HG02870 (cell line): ENCODE results near the gene OR1L4.

Source experiments
- ATAC-seq: cut with Tn5 transposase; IDR thresholded peaks from one replicate; pipeline ENCODE4 v1.9.1; 2021; ENCODE audit warnings: mild to moderate bottlenecking, moderate library complexity; ENCODE audit not compliant: unreplicated experiment

OR1L4 gene, protein sequence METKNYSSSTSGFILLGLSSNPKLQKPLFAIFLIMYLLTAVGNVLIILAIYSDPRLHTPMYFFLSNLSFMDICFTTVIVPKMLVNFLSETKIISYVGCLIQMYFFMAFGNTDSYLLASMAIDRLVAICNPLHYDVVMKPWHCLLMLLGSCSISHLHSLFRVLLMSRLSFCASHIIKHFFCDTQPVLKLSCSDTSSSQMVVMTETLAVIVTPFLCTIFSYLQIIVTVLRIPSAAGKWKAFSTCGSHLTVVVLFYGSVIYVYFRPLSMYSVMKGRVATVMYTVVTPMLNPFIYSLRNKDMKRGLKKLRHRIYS

DNA sequence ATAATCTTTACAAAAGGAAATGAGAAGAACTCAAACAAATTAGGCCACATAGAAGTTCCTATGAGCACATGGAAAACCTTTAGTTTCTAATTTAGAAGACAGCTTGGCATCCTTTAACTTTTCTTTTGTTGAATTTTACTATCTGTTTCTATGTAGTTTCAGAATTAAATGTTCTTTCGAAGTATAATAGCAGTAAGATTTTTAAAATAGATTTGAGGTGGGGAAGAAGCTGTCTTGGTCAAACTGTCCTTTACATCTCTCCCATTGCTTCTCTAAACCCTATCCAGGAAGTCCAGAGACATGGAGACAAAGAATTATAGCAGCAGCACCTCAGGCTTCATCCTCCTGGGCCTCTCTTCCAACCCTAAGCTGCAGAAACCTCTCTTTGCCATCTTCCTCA is at the start of gene OR1L4:
TSS of gene OR1L4 (plus strand) at position 301 of the 400 bp plus-strand sequence. CDS start at position 301, 0 bp downstream.
- ATAC-seq, result no peak

DNA sequence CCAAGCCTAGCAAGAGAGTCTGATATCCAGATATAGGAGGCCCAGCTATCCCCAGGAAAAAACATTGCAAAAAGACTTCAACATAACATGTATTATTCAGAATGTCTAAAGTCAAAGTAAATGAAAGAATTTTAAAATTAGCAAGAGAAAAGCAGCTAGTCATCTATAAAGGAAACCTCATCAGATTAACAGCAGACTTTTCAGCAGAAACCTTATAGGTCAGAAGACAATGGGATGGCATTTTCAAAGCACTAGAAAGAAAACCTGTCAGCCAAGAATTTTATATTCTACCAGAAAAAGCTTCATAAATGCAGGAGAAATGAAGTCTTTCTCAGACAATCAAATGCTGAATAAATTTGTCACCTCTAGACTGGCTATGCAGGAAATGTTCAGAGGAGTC is 38.9 kb upstream of the OR1L4 start:
- no peak for ATAC-seq

DNA sequence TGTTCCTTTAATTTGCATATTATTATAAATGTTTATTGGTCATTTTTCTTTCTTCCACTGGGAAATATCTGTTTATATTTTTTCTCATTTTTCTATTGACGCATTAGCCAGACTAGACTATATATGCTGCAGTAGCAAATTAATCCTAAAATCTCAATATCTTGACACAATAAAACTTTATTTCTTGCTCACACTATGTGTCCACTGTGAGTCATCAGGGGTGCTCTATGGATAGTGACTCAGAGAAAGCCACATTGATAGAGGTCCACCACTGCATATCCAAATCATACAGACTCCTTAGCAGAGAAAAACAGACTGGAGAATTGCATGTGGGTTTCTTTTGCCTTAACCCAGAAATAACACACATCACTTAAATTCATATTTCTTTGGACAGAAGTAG is 28.1 kb upstream of the OR1L4 start:
- ATAC-seq, result no peak

DNA sequence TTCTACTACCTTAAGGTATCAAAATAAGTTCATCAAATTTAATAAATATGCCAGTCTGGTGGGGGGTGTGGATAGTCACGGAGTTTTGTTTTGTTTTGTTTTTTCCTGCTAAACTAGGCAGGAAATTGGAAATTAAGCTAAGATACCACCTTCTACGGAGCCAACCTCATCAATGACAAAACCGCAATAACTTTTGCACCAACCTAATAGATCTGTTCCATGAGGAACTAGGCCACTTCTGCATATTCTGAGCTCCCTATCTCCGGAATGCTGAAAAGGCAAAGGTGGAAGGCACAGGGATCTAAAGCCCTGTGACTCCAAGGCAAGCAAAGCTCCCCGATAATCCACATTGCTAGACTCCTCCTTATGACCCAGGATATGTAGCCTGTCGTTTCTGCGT is 5.8 kb upstream of the OR1L4 start:
- no peak for ATAC-seq

DNA sequence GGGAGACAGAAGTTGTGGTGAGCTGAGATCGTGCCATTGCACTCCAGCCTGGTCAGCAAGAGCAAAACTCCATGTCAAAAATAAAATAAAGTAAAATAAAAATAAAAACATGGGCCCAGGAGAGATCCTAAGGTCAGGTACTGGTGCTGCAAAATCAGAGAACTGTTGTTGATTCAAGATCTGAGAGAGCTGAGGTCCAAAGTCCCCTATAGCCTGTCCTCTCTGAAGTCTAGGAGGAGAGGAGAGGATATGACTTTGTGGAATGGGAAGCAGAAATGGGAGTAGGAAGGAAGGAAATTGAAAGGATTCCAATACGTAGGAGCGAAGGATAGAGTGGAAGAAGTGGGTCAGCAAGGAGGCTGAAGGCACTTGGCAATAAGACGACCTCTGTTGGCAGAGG is 4.6 kb upstream of the OR1L4 start:
- ATAC-seq, result no peak

DNA sequence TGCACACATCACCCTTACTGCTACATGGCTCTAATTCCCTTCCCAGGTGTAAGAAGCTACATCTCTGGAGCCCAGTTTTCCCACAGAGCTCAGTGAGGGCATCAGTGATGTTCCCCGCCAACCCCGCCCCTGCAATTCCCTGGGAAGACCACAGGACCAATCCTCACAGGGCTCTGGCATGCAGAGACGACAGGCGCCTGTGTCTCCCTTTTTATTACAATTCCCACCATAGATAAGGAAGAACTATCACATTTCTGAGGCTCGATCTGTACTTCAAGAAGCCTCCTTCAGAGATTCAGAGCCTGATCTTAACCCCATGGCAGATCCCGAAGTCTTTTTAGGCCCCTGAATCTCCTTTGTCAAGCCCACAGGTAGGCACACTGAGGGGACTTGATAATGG is 18.2 kb downstream of the OR1L4 start, which contains the start of gene OR1L6:
TSS of gene OR1L6 (plus strand) at position 301 of the 400 bp plus-strand sequence. CDS start 7,545 bp downstream, outside the sequence.
- no peak for ATAC-seq

DNA sequence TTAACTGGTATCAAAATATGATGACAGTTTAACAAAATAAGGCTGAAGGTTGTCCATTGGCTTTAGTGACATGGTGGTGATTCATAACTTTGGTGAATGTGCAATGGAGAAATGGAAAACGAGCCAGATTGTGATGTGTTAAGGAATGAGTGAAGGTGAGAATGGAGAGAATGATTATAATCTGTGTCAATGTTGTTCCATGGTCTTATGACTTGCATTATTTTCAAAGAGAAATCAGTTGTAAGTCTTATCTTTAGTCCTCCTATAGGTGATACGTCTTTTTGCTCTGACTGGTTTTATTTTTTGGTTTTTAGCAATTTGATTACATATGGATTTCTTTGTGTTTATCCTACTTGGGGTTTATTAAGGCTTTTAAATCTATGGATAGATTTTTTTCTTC is 31.0 kb downstream of the OR1L4 start:
- no peak for ATAC-seq

DNA sequence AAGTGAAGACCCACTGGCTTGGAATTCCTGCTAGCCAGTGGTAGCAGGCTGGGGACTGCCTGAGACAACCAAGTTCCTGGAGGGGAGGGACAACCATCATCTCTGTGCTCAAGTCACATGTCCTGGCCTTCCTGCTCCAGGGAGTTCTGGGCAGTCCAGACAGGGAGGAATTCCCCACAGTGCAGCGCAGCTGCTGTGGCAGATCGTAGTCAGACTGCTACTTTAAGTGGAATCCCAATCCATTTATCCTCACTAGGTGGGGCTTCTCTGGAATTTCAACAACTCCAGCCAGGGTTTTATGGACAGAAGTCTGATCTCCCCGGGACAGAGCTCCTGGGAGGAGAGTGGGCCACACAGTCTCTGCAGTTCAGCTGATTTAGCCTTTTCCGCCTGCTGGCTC is 44.0 kb downstream of the OR1L4 start:
- ATAC-seq, result no peak
